ENCODE data around the gene RRP36. TPM values are rescaled to one million over a fixed set of nuclear protein-coding genes. Genes with fewer than 3 reads are reported as not detected.

RRP36 gene
- total RNA-seq, 1 experiment from 2014 or later = 106 TPM

DNA sequence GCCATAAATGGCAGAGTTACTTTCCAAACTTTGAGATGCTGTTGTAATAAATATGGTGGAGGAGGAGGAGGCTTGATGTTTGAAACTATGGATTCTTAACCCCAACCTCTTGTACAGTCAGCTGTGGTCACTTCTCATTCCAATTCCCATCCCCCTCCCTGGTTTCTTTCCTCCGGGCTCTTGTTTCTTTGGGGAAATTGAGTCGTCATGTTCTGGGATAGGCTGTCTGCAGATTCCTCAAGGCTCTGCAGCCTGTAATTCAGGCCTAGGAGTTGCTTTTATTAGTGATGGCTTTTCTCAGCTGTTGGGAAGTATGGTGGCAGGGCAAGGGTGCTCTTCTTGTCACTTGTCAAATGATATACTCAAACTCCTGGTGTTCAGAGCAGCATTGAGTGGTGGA, 57.3 kb downstream of the RRP36 start:
- no peaks in the 10 kb centered on the region; the same call in 1 of the 2 replicates for H3K36me3 ChIP-seq (replicated peaks; ENCODE audit: control insufficient read depth, insufficient read depth, low read length)
- no peak for DNase-seq
- no peak overlapping the region for H3K4me3 ChIP-seq (ENCODE audit: insufficient read depth, low read depth, low read length)
- H3K27me3 ChIP-seq (ENCODE audit: control insufficient read depth, insufficient read depth, low read length) = no peaks in the 10 kb centered on the region; the same call in 1 of the 2 replicates

Other genes with a start within 250 kb of the RRP36 start
- 6.0 and 8.8 TPM in 2 replicates for gene BICRAL, start 239.6 kb upstream of the RRP36 start, total RNA-seq (2014; rRNA removed; shearing (Covaris generic))
- 114 and 125 TPM in 2 replicates for gene RPL7L1, start 142.0 kb upstream of the RRP36 start, total RNA-seq (2014; rRNA removed; shearing (Covaris generic))
- gene PTCRA, start 105.6 kb upstream of the RRP36 start, total RNA-seq (2014; rRNA removed; shearing (Covaris generic)) = not detected in 2 replicates
- gene CNPY3, start 92.1 kb upstream of the RRP36 start, total RNA-seq (2014; rRNA removed; shearing (Covaris generic)) = 34.5 and 37.8 TPM in 2 replicates
- 0.10 and 0.33 TPM in 2 replicates for gene GNMT, start 60.9 kb upstream of the RRP36 start, total RNA-seq (2014; rRNA removed; shearing (Covaris generic))
- 47.5 and 52.5 TPM in 2 replicates for gene PEX6, start 42.4 kb upstream of the RRP36 start, total RNA-seq (2014; rRNA removed; shearing (Covaris generic))
- gene PPP2R5D, start 37.1 kb upstream of the RRP36 start, total RNA-seq (2014; rRNA removed; shearing (Covaris generic)) = 58.9 and 62.8 TPM in 2 replicates
- gene MEA1, start 7.7 kb upstream of the RRP36 start, total RNA-seq (2014; rRNA removed; shearing (Covaris generic)) = 81.3 and 102 TPM in 2 replicates
- 226 and 253 TPM in 2 replicates for gene KLHDC3, start 7.4 kb upstream of the RRP36 start, total RNA-seq (2014; rRNA removed; shearing (Covaris generic))
- 19.6 and 39.2 TPM in 2 replicates for gene CUL7, start 32.2 kb downstream of the RRP36 start, total RNA-seq (2014; rRNA removed; shearing (Covaris generic))
- 79.1 and 82.1 TPM in 2 replicates for gene MRPL2, start 37.8 kb downstream of the RRP36 start, total RNA-seq (2014; rRNA removed; shearing (Covaris generic))
- 24.8 and 30.2 TPM in 2 replicates for gene KLC4, start 38.0 kb downstream of the RRP36 start, total RNA-seq (2014; rRNA removed; shearing (Covaris generic))
- gene PTK7, start 54.7 kb downstream of the RRP36 start, total RNA-seq (2014; rRNA removed; shearing (Covaris generic)) = 143 and 163 TPM in 2 replicates
- 48.3 and 52.2 TPM in 2 replicates for gene SRF, start 149.6 kb downstream of the RRP36 start, total RNA-seq (2014; rRNA removed; shearing (Covaris generic))
- 9.4 and 10.9 TPM in 2 replicates for gene CUL9, start 160.6 kb downstream of the RRP36 start, total RNA-seq (2014; rRNA removed; shearing (Covaris generic))
- 73.6 and 85.3 TPM in 2 replicates for gene DNPH1, start 207.9 kb downstream of the RRP36 start, total RNA-seq (2014; rRNA removed; shearing (Covaris generic))
- gene TTBK1, start 221.9 kb downstream of the RRP36 start, total RNA-seq (2014; rRNA removed; shearing (Covaris generic)) = not detected in 2 replicates

Data from H7 (cell line).